Natural killer cell (primary cell): ENCODE data around the gene SCARB1. TPM values are rescaled to one million over a fixed set of nuclear protein-coding genes. Genes with fewer than 3 reads are reported as not detected.
A peak's percentile ranks its signal among the peaks of the same experiment; 100 is the strongest.

ENCODE experiments used
- ATAC-seq, 3 donors: fragments of 150-1000 bp in 2 of 3; fragments of 200-7000 bp in 1 of 3; cut with Tn5 transposase; 1 replicate in 1 of 3; 2 replicates in 2 of 3; pipeline ENCODE4 v1.10.0; 2021; ENCODE audit warnings: mild to moderate bottlenecking in 2 of 3, moderate library complexity in 2 of 3
- DNase-seq, 2 donors: peaks; one replicate each; pipeline versions ENCODE4 v3.0.0 to v3.0.0-alpha.2; 2013 to 2021; ENCODE audit warnings: mixed read lengths in 1 of 2
- H3K27ac ChIP-seq: one replicate; pipeline ENCODE4 v1.5.1; 2013; ENCODE audit warnings: mild to moderate bottlenecking, low read length
- H3K27me3 ChIP-seq: one replicate; pipeline ENCODE4 v1.6.1; 2013; ENCODE audit warnings: low read length; ENCODE audit not compliant: control insufficient read depth, insufficient read depth
- H3K36me3 ChIP-seq: one replicate; pipeline ENCODE4 v1.6.1; 2013; ENCODE audit warnings: low read length; ENCODE audit not compliant: control insufficient read depth, insufficient read depth
- H3K4me1 ChIP-seq: one replicate; pipeline ENCODE4 v1.6.1; 2013; ENCODE audit warnings: low read length; ENCODE audit not compliant: control insufficient read depth, insufficient read depth
- H3K4me3 ChIP-seq: one replicate; pipeline ENCODE4 v1.5.1; 2013; ENCODE audit warnings: low read length
- H3K9me3 ChIP-seq: one replicate; pipeline ENCODE4 v1.6.1; 2013; ENCODE audit warnings: low read length; ENCODE audit not compliant: control insufficient read depth, insufficient read depth
- H3K27ac Mint-ChIP-seq, 2 donors: one replicate each; pipeline ENCODE4 v1.8.0; 2022; ENCODE audit warnings: mild to moderate bottlenecking in 2 of 2, mixed read lengths in 2 of 2, moderate library complexity in 1 of 2
- H3K27me3 Mint-ChIP-seq, 2 donors: one replicate each; pipeline ENCODE4 v1.8.0; 2022; ENCODE audit warnings: low read depth in 2 of 2, mixed read lengths in 2 of 2
- H3K36me3 Mint-ChIP-seq: one replicate; pipeline ENCODE4 v1.8.0; 2022; ENCODE audit warnings: mixed read lengths
- H3K4me1 Mint-ChIP-seq, 2 donors: one replicate each; pipeline ENCODE4 v1.8.0; 2022; ENCODE audit warnings: mixed read lengths in 2 of 2
- H3K4me3 Mint-ChIP-seq: one replicate; pipeline ENCODE4 v1.8.0; 2022; ENCODE audit warnings: mild to moderate bottlenecking, moderate library complexity, mixed read lengths
- H3K9me3 Mint-ChIP-seq, 2 donors: one replicate each; pipeline ENCODE4 v1.8.0; 2022; ENCODE audit warnings: mixed read lengths in 2 of 2
- WGBS: methylation state at CpG from one replicate; pipeline ENCODE4 v1.1.7; 2013; ENCODE audit warnings: missing lambda C conversion rate; ENCODE audit not compliant: insufficient coverage; 5-methylcytosine and 5-hydroxymethylcytosine counted together
- intact Hi-C: fragments of 100-400 bp; cut with micrococcal nuclease; formaldehyde crosslinking; loops from one replicate; pipeline ENCODE4 v1.14.2; 2022
- total RNA-seq, 4 donors: library from RNA; stranded (reverse); fragments of 120-200 nt in 1 of 4; gene quantifications; one replicate each; pipeline versions ENCODE4 v1.2.3 to v1.2.4, GENCODE V29; 2013 to 2022
- TF ChIP-seq, protein P1 (sequence below): fragments of 200-600 bp; IDR thresholded peaks from one replicate; pipeline ENCODE4 v1.8.0; 2022; ENCODE audit warnings: antibody characterized with exemption

The SCARB1 gene
- total RNA-seq, 3 donors from 2014 or later (not counting 1 experiment from before 2014, with no cell fraction given): 1.1 to 2.7 (median 1.3) TPM

DNA sequence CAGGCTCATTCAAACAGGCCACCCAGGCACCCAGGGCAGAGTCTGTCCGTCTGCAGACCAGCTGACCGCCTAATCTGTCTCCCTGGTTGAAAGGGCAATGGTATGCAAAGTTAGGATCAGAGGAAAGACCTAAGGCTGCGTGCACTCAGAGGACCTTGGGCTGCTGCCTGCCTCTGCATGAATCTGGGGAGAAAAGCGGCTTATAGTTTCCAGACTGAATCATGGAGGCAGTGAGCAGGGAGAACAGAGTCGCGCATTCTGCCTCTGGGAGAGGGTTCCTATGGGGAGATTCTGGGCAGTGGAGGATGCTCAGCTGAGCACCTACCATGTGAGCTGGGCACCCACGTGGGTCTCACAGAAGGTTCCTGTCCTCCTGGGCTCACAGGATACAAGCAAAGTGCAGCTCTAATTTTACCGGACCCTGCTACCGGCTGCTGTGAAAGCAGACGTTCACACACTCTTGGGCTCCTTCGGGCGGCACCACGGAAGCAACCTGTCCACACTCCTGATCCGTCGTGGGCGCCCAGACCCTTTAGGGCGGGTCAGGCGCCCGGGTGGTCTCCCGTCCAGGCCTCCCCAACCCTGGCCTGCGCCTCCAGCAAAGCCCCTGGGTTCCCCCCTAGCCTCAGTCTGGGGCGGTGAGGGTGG, 772 bp downstream of the SCARB1 start:
- H3K4me1 Mint-ChIP-seq: peaks cover 0 to 18% of the 10 kb centered on the region in 2 donors
- Histone ChIP-seq H3K36me3 (no peaks in the 10 kb centered on the region), H3K9me3 (no peaks in the 10 kb centered on the region), H3K27ac (no peak overlapping the region), H3K4me1 (peaks cover 17% of the 10 kb centered on the region), H3K27me3 (peaks cover 3% of the 10 kb centered on the region), H3K4me3 (peak overlapping the region; percentile 32)
- no peaks in the 10 kb centered on the region for H3K36me3 Mint-ChIP-seq
- intact Hi-C loops: no loop called here
- TF ChIP-seq, protein P1, sequence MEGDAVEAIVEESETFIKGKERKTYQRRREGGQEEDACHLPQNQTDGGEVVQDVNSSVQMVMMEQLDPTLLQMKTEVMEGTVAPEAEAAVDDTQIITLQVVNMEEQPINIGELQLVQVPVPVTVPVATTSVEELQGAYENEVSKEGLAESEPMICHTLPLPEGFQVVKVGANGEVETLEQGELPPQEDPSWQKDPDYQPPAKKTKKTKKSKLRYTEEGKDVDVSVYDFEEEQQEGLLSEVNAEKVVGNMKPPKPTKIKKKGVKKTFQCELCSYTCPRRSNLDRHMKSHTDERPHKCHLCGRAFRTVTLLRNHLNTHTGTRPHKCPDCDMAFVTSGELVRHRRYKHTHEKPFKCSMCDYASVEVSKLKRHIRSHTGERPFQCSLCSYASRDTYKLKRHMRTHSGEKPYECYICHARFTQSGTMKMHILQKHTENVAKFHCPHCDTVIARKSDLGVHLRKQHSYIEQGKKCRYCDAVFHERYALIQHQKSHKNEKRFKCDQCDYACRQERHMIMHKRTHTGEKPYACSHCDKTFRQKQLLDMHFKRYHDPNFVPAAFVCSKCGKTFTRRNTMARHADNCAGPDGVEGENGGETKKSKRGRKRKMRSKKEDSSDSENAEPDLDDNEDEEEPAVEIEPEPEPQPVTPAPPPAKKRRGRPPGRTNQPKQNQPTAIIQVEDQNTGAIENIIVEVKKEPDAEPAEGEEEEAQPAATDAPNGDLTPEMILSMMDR: no peak
- H3K27ac Mint-ChIP-seq: no peak overlapping the region
- DNase-seq (peak in 1 of 2 donors; percentile 42), ATAC-seq (peak in 1 of 3 donors; percentile 4)
- H3K4me3 Mint-ChIP-seq: peak overlapping the region; percentile 81
- no peaks in the 10 kb centered on the region for H3K9me3 Mint-ChIP-seq
- 19% methylated on average over 22 of the region's 22 CpGs for WGBS
- peaks cover 0 to 11% of the 10 kb centered on the region in 2 donors for H3K27me3 Mint-ChIP-seq

DNA sequence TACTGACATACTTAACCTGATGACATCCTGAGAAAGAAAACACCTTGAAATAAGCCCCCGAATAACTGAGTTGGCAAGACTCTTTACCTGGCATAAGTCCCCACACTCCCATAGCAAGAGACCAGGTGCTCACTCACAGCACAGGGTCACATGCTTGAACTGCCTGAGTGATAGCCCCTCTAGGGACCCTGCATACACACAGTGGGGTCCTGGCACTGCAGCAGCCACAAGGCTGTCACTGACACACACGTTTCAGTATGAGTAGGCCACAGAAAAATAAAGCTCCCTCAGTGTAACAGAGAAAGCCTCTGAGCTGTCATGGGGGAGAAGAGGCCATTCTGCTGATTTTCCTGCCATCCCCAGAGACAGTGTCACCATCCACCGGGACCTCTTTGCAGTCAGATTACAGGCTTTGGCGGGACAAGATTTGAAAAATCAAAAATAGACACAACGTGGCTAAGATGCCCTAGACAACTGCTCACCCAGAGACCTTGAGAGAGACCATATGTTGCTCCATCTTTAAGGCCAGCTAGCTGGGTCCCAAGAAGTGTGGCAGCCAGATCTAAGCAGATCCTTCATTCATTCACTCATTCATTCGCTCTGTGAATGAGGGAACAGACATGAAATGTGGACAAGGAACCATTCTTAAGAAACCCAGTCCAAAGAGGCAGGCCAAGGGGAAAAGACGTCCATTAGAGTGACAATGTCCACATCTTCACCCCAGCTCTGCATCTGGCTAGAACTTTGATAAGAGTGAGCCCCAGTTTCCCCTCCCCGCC, 1.6 kb downstream of the SCARB1 start:
- 76% methylated on average over 8 of the region's 8 CpGs for WGBS
- peaks cover 3% of the 10 kb centered on the region for H3K27me3 ChIP-seq
- Mint-ChIP-seq H3K9me3 (no peaks in the 10 kb centered on the region), H3K27ac (no peak overlapping the region), H3K4me1 (peaks cover 0 to 18% of the 10 kb centered on the region in 2 donors), H3K4me3 (peak overlapping the region; percentile 81), H3K27me3 (peaks cover 0 to 6% of the 10 kb centered on the region in 2 donors), H3K36me3 (no peaks in the 10 kb centered on the region)
- TF ChIP-seq, protein P1: no peak
- H3K27ac ChIP-seq: no peak overlapping the region
- DNase-seq (no peak), ATAC-seq (no peak)
- H3K9me3 ChIP-seq: no peaks in the 10 kb centered on the region
- no peaks in the 10 kb centered on the region for H3K36me3 ChIP-seq
- intact Hi-C loops: no loop called here
- peaks cover 17% of the 10 kb centered on the region for H3K4me1 ChIP-seq
- no peak overlapping the region for H3K4me3 ChIP-seq

DNA sequence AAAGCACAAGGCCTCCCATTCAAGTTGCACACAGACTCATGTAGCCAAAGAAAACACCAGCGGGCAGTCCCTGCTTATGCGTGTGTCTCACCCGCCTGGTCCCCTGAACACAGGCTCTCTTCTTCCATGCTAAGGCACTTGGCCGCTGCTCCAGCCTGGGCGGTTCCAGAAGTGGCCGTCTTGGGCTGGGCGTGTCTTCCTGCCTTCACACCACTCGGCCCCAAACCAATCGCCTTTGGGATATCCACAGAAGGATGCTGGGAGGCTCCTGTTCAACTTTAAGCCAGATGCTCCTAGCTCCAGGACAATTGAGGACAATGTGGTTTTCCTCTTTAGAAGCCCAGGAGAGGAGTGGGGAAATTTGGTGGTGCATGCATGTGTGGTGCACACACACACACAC, 2.2 kb downstream of the SCARB1 start:
- Histone ChIP-seq H3K36me3 (no peaks in the 10 kb centered on the region), H3K27me3 (peaks cover 3% of the 10 kb centered on the region), H3K4me3 (no peak overlapping the region), H3K4me1 (peaks cover 17% of the 10 kb centered on the region), H3K27ac (no peak overlapping the region), H3K9me3 (no peaks in the 10 kb centered on the region)
- Mint-ChIP-seq H3K4me1 (peaks cover 0 to 18% of the 10 kb centered on the region in 2 donors), H3K27ac (no peak overlapping the region), H3K9me3 (no peaks in the 10 kb centered on the region), H3K27me3 (peaks cover 0 to 2% of the 10 kb centered on the region in 2 donors), H3K4me3 (no peak overlapping the region), H3K36me3 (no peaks in the 10 kb centered on the region)
- DNase-seq (no peak), ATAC-seq (no peak)
- TF ChIP-seq, protein P1: no peak
- WGBS: 84% methylated on average over 9 of the region's 9 CpGs
- intact Hi-C loops: no loop called here
